ENCODE data around the gene CHIA.

DNA sequence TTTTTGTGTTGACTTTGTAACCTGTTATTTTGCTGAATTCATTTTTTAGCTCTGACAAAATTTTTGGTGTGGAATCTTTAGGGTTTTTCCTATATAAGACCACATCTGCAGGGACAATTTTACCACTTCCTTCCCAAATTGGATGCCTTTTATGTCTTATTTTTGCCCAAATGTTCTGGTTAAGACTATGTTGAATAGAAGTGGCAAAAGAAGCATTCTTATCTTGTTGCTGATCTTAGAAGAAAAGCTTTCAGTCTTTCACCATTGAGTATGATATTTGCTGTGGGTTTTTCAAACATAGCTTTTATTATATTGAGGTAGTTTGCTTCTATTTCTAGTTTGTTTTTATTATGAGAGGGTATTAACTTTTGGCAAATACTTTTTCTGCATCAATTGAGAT lies 3.7 kb downstream of the CHIA start:
- TF ChIP-seq CTCF (conservative IDR thresholded peaks at IDR 0.05; ENCODE audit: low read length) (no peak), EZH2phosphoT487 (IDR thresholded peaks at IDR 0.05; ENCODE audit: borderline replicate concordance, low read depth, low read length) (no peak)
